ENCODE data around the gene AVEN.

The AVEN gene

DNA sequence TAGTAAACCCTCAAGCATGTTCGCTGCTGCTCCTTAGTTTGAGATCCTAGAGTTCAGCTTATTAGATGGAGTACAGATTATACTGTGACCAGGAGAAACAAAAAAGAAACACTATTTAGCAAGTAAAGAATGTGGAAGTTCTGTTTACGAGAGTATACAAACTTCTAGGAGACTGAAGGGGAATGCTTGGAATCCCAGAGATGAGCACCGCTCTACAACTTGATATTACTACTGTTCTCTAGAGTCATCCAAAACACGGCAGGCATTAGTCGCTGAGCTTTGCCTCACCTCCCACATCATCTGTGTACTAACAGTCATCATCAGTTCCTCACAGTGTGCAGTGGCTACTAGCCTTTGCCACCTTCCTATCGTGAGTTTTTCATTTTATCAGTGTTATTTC, 192.1 kb downstream of the AVEN start:
- no peak for DNase-seq (ENCODE audit: extremely low read depth, insufficient read length)
- H3K27me3 ChIP-seq (replicated peaks; ENCODE audit: control insufficient read depth, insufficient read depth, low read length): no peaks in the 10 kb centered on the region

DNA sequence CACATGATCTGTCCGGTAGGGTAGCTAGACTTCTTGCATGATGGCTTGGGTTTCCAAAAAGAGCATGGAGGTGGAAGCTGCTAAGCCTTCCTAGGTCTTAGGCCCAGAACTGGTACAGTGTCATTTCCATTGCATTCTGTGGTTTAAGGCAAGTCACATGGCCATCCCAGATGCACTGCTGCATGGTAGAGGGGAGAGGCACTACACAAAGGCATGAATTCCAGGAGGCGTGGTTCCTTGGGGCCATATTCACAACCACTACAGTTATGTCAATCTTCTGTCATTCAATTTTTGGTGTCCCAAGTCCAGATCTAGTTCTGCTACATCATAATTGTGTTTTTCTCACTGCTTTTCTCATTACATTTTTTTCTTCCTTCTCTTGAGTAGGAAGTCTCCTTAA, 192.9 kb downstream of the AVEN start:
- Histone ChIP-seq H3K36me3 (ENCODE audit: control insufficient read depth, insufficient read depth, low read length) (no peaks in the 10 kb centered on the region), H3K27me3 (replicated peaks; ENCODE audit: control insufficient read depth, insufficient read depth, low read length) (no peaks in the 10 kb centered on the region), H3K4me3 (replicated peaks; ENCODE audit: low read depth, low read length) (no peak overlapping the region)
- TF ChIP-seq, protein P1, sequence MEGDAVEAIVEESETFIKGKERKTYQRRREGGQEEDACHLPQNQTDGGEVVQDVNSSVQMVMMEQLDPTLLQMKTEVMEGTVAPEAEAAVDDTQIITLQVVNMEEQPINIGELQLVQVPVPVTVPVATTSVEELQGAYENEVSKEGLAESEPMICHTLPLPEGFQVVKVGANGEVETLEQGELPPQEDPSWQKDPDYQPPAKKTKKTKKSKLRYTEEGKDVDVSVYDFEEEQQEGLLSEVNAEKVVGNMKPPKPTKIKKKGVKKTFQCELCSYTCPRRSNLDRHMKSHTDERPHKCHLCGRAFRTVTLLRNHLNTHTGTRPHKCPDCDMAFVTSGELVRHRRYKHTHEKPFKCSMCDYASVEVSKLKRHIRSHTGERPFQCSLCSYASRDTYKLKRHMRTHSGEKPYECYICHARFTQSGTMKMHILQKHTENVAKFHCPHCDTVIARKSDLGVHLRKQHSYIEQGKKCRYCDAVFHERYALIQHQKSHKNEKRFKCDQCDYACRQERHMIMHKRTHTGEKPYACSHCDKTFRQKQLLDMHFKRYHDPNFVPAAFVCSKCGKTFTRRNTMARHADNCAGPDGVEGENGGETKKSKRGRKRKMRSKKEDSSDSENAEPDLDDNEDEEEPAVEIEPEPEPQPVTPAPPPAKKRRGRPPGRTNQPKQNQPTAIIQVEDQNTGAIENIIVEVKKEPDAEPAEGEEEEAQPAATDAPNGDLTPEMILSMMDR (IDR thresholded peaks at IDR 0.05; ENCODE audit: insufficient read depth, low read length, poor library complexity, severe bottlenecking): no peak
- no peak for DNase-seq (ENCODE audit: extremely low read depth, insufficient read length)

More for the DNA sequence above, 192.1 kb downstream of the AVEN start:
- H3K36me3 ChIP-seq (ENCODE audit: control insufficient read depth, insufficient read depth, low read length): no peaks in the 10 kb centered on the region
- TF ChIP-seq, protein P1 (IDR thresholded peaks at IDR 0.05; ENCODE audit: insufficient read depth, low read length, poor library complexity, severe bottlenecking): no peak
- no peak overlapping the region for H3K4me3 ChIP-seq (replicated peaks; ENCODE audit: low read depth, low read length)

DNA sequence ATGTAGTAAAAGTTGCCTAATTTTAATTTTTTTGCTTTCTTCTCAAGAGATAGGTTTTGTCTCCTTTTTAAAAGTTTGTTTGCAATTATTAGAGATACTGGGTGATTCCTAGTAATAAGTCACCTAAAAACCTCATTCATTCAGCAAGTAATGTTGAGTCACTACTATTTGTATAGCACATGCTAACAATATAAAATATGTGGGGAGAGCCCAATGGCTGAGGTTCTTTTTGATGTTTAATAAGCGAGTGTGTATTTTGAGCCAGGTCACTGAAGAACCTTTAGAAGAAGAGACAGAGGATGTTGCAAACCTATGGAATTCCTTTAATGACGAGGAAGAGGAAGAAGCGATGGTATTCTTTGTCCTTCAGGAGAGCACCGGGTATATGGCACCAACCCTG, 194.4 kb downstream of the AVEN start:
- no peaks in the 10 kb centered on the region for H3K27me3 ChIP-seq (replicated peaks; ENCODE audit: control insufficient read depth, insufficient read depth, low read length)
- no peak for DNase-seq (ENCODE audit: extremely low read depth, insufficient read length)
- H3K4me3 ChIP-seq (replicated peaks; ENCODE audit: low read depth, low read length): no peak overlapping the region
- TF ChIP-seq, protein P1 (IDR thresholded peaks at IDR 0.05; ENCODE audit: insufficient read depth, low read length, poor library complexity, severe bottlenecking): no peak
- no peaks in the 10 kb centered on the region for H3K36me3 ChIP-seq (ENCODE audit: control insufficient read depth, insufficient read depth, low read length)

DNA sequence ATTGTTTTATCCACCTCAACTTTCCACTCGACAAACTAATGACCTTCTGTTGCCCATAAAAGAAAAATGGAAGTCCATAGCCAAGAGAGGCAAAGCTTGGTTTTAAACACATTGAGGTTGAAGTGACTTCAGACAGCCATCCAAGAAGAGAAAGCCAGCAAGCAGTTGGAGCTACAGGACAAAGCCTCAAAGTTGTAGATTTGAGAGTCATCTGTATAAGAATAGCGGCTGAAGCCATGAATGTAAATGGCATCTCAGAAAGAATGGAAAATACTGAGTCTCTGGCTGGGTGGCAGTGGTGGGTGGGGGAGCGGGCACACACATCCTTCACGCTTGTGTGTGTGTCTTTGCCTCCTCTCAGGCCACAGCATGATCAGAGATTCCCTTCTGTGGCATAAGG, 194.8 kb downstream of the AVEN start:
- Histone ChIP-seq H3K4me3 (replicated peaks; ENCODE audit: low read depth, low read length) (no peak overlapping the region), H3K36me3 (ENCODE audit: control insufficient read depth, insufficient read depth, low read length) (no peaks in the 10 kb centered on the region), H3K27me3 (replicated peaks; ENCODE audit: control insufficient read depth, insufficient read depth, low read length) (no peaks in the 10 kb centered on the region)
- TF ChIP-seq, protein P1 (IDR thresholded peaks at IDR 0.05; ENCODE audit: insufficient read depth, low read length, poor library complexity, severe bottlenecking): no peak
- no peak for DNase-seq (ENCODE audit: extremely low read depth, insufficient read length)

DNA sequence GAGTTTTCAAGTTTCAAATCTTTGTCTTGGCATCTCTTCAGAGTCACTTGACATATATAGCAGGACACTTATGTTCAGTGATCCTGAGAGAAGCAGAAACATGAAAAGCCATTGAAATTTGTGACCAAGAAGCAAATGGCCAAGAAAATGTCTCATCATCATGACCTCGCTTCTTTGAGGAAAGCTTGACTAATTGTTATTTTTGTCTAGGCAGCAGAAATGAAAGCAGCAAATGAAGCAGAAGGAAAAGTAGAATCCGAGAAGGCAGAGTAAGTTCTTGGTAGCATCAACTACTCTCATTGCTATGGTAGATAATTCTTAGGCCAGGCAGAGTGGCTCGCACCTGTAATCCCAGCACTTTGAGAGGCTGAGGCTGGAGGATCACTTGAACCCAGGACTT, 198.4 kb downstream of the AVEN start:
- no peak for DNase-seq (ENCODE audit: extremely low read depth, insufficient read length)
- Histone ChIP-seq H3K4me3 (replicated peaks; ENCODE audit: low read depth, low read length) (no peak overlapping the region), H3K36me3 (ENCODE audit: control insufficient read depth, insufficient read depth, low read length) (no peaks in the 10 kb centered on the region), H3K27me3 (replicated peaks; ENCODE audit: control insufficient read depth, insufficient read depth, low read length) (no peaks in the 10 kb centered on the region)
- TF ChIP-seq, protein P1 (IDR thresholded peaks at IDR 0.05; ENCODE audit: insufficient read depth, low read length, poor library complexity, severe bottlenecking): no peak

DNA sequence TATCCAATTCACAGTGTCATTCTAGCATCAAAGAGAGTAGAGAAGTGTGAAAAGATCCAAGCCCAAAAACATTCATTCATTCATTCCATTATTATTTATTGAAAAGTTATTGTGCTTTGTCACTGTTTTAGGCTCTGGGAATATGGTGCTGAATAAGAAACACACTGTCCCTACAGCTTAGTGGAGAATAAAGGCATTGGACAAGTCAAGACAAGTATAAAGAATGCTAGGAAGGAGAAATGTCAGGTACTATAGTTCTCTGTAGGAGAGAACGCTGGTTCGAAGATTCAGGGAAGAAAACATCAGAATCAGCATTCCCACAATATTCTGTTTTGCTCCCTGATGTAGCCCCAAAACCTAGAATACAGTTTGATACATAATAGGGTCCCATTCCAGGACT, 199.5 kb downstream of the AVEN start:
- no peak overlapping the region for H3K4me3 ChIP-seq (replicated peaks; ENCODE audit: low read depth, low read length)
- DNase-seq (ENCODE audit: extremely low read depth, insufficient read length): no peak
- H3K27me3 ChIP-seq (replicated peaks; ENCODE audit: control insufficient read depth, insufficient read depth, low read length): no peaks in the 10 kb centered on the region
- TF ChIP-seq, protein P1 (IDR thresholded peaks at IDR 0.05; ENCODE audit: insufficient read depth, low read length, poor library complexity, severe bottlenecking): no peak
- H3K36me3 ChIP-seq (ENCODE audit: control insufficient read depth, insufficient read depth, low read length): no peaks in the 10 kb centered on the region

All from GM06990 (cell line).